Fibroblast of lung (primary cell): ENCODE data around the gene CNNM3.

Experiments used
- EZH2 ChIP-seq: IDR thresholded peaks from 2 replicates; pipeline ENCODE4 v1.5.1; 2012; ENCODE audit warnings: low read length, control low read depth, mild to moderate bottlenecking; ENCODE audit errors: missing control alignments
- TF ChIP-seq, protein P1 (sequence below), 2 donors: IDR thresholded peaks in 1 of 2; conservative IDR thresholded peaks in 1 of 2; 1 replicate in 1 of 2; 2 replicates in 1 of 2; pipeline ENCODE4 v1.5.1; 2011 to 2012; ENCODE audit warnings: low read length in 2 of 2, control low read depth in 1 of 2, inconsistent platforms in 1 of 2, low read depth in 1 of 2, mild to moderate bottlenecking in 1 of 2

DNA sequence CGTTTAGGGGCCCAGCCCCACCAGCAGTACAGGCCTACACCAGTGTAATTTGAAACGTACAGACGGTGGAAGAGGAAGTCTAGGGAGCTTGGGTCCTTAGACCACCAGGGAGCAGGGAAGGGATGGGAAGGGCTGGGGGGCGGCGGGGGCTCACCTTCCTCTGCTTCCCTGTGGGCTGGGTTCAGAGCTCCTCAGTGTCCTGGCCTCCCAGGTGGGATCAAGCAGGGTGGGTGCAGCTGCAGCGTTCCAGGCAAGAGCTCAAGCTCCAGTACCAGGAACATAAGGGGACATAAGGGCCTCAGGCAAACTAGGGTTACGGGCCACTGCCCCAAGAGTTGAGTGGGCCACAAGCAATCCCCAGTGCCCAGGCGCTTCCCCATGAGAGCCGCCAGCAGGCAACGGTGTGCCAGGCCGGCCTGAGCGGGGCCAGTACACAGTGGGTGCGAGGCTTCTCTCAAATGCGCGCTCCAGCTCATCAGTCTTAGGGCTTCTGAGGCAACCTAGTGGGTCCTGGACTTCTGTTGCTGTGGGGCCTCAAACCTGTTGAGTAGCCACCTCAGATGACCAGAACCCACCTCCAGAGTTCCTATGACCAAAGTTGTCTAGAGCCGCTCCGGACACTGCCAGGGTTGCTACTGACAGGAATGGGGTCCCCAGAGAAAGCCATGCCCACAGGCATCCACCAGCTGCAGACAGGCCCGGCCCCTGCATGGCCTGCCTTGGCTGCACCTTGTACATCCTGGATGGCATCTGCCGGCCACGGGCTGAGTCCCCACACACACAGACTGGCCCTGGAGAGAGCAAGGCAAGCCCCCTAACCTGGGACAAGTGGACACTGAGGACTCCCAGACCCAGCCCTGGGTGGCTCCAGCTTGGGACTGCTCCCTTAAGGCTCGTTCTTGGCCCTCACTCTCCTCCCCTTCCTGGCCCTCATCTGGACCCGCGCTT, 22.6 kb downstream of the CNNM3 start:
- TF ChIP-seq EZH2, result no peak
- TF ChIP-seq, protein P1, sequence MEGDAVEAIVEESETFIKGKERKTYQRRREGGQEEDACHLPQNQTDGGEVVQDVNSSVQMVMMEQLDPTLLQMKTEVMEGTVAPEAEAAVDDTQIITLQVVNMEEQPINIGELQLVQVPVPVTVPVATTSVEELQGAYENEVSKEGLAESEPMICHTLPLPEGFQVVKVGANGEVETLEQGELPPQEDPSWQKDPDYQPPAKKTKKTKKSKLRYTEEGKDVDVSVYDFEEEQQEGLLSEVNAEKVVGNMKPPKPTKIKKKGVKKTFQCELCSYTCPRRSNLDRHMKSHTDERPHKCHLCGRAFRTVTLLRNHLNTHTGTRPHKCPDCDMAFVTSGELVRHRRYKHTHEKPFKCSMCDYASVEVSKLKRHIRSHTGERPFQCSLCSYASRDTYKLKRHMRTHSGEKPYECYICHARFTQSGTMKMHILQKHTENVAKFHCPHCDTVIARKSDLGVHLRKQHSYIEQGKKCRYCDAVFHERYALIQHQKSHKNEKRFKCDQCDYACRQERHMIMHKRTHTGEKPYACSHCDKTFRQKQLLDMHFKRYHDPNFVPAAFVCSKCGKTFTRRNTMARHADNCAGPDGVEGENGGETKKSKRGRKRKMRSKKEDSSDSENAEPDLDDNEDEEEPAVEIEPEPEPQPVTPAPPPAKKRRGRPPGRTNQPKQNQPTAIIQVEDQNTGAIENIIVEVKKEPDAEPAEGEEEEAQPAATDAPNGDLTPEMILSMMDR (conservative IDR thresholded peaks at IDR 0.05 in 1 of 2, IDR thresholded peaks at IDR 0.05 in 1 of 2; ENCODE audit: low read depth in 1 of 2, low read length in 2 of 2), result no peak
